HG03045 (cell line): ENCODE results near the gene IFT122.
"Not testable (repeated sequence)": the region's sequence is repeated elsewhere in the genome, so short reads cannot be mapped to it uniquely, and the experiment has no call there.

Source experiments
- ATAC-seq: cut with Tn5 transposase; IDR thresholded peaks from one replicate; pipeline ENCODE4 v1.9.1; 2021; ENCODE audit warnings: mild to moderate bottlenecking, moderate library complexity; ENCODE audit not compliant: unreplicated experiment

Gene IFT122

GRCh38 chr3:129439817-129440617 lies at the start of gene IFT122, which contains the start of gene MBD4:
IFT122 (plus strand) TSS chr3:129440224; CDS start chr3:129440331, 107 bp downstream.
MBD4 (minus strand) TSS chr3:129439948; CDS start chr3:129439833, 115 bp downstream.
- ATAC-seq, result peak; percentile 84

GRCh38 chr3:129391583-129391982 lies 48.4 kb upstream of the IFT122 start:
- ATAC-seq, result not testable (repeated sequence)

- ATAC-seq, result not testable (repeated sequence)
These were observed 47.7 kb upstream of the IFT122 start for GRCh38 chr3:129392106-129392887.

GRCh38 chr3:129393271-129393670 lies 46.8 kb upstream of the IFT122 start:
- ATAC-seq, result no peak

GRCh38 chr3:129393760-129394564 lies 46.1 kb upstream of the IFT122 start:
- ATAC-seq, result not testable (repeated sequence)

GRCh38 chr3:129398803-129399144 lies 41.2 kb upstream of the IFT122 start:
- ATAC-seq, result peak; percentile 12

- ATAC-seq, result peak; percentile 81
These were observed 40.7 kb upstream of the IFT122 start for GRCh38 chr3:129399145-129399894.

GRCh38 chr3:129399895-129400357 lies 40.1 kb upstream of the IFT122 start:
- no peak for ATAC-seq

- ATAC-seq, result no peak
These were observed 37.8 kb upstream of the IFT122 start for GRCh38 chr3:129402210-129402609.

GRCh38 chr3:129402616-129403015 lies 37.4 kb upstream of the IFT122 start:
- ATAC-seq, result no peak

- no peak for ATAC-seq
These were observed 36.6 kb upstream of the IFT122 start for GRCh38 chr3:129403450-129403849.

- ATAC-seq, result no peak
These were observed 35.9 kb upstream of the IFT122 start for GRCh38 chr3:129404130-129404529.

GRCh38 chr3:129404610-129405009 lies 35.4 kb upstream of the IFT122 start:
- peak; percentile 42 for ATAC-seq

- ATAC-seq, result no peak
These were observed 30.5 kb upstream of the IFT122 start for GRCh38 chr3:129409541-129409940.

- ATAC-seq, result no peak
These were observed 29.1 kb upstream of the IFT122 start for GRCh38 chr3:129410971-129411370.

- no peak for ATAC-seq
These were observed 27.4 kb upstream of the IFT122 start for GRCh38 chr3:129412542-129413198.

- ATAC-seq, result not testable (repeated sequence)
These were observed 26.8 kb upstream of the IFT122 start for GRCh38 chr3:129413238-129413637.

- ATAC-seq, result peak; percentile 74
These were observed 26.1 kb upstream of the IFT122 start for GRCh38 chr3:129413687-129414506.

- no peak for ATAC-seq
These were observed 24.6 kb upstream of the IFT122 start for GRCh38 chr3:129415378-129415777.
